Breast epithelium (tissue), 3 donors: ENCODE measurements around the gene INSL3.

Source experiments
- CTCF ChIP-seq, 3 donors: fragments of 450-650 bp; IDR thresholded peaks; one replicate each; pipeline ENCODE4 v1.5.1; 2016 to 2017; ENCODE audit warnings: antibody characterized with exemption in 3 of 3, mild to moderate bottlenecking in 3 of 3, moderate library complexity in 3 of 3
- POLR2A ChIP-seq: fragments of 450-650 bp; IDR thresholded peaks from one replicate; pipeline ENCODE4 v1.6.1; 2016; ENCODE audit warnings: antibody characterized with exemption, mild to moderate bottlenecking, moderate library complexity

GRCh38 chr19:17821190-17821589 is at the start of gene INSL3:
- TF ChIP-seq CTCF (IDR thresholded peaks at IDR 0.05): no peak
- TF ChIP-seq POLR2A: no peak
